C4-2B (cell line): Measurements from ENCODE around the gene CEP131.

Experiments used
- ZFX ChIP-seq: fragments of 450-650 bp; IDR thresholded peaks from 2 replicates; pipeline ENCODE4 v1.6.1; 2017
- TF ChIP-seq, protein P1 (sequence below): fragments of 450-650 bp; conservative IDR thresholded peaks from 2 replicates; pipeline ENCODE4 v1.5.1; 2017; ENCODE audit warnings: mild to moderate bottlenecking

- TF ChIP-seq, protein P1, sequence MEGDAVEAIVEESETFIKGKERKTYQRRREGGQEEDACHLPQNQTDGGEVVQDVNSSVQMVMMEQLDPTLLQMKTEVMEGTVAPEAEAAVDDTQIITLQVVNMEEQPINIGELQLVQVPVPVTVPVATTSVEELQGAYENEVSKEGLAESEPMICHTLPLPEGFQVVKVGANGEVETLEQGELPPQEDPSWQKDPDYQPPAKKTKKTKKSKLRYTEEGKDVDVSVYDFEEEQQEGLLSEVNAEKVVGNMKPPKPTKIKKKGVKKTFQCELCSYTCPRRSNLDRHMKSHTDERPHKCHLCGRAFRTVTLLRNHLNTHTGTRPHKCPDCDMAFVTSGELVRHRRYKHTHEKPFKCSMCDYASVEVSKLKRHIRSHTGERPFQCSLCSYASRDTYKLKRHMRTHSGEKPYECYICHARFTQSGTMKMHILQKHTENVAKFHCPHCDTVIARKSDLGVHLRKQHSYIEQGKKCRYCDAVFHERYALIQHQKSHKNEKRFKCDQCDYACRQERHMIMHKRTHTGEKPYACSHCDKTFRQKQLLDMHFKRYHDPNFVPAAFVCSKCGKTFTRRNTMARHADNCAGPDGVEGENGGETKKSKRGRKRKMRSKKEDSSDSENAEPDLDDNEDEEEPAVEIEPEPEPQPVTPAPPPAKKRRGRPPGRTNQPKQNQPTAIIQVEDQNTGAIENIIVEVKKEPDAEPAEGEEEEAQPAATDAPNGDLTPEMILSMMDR, result no peak
- no peak for TF ChIP-seq ZFX
Measured at GRCh38 chr17:81251709-81252301, 29.0 kb upstream of the CEP131 start.
